NB4 (cell line): ENCODE data around the gene FKBP4.

Source experiments
- DNase-seq: peaks from one replicate; pipeline ENCODE4 v3.0.0; 2010; ENCODE audit warnings: low read depth
- H3K4me3 ChIP-seq: one replicate; pipeline ENCODE4 v1.5.1; 2011; ENCODE audit warnings: mild to moderate bottlenecking, low read depth, low read length, moderate library complexity
- CTCF ChIP-seq: IDR thresholded peaks from one replicate; pipeline ENCODE4 v1.5.1; 2012; ENCODE audit warnings: low read depth, low read length
- MAX ChIP-seq: IDR thresholded peaks from 2 replicates; pipeline ENCODE4 v1.6.1; 2011; ENCODE audit warnings: low read depth, low read length
- MYC ChIP-seq: IDR thresholded peaks from 2 replicates; pipeline ENCODE4 v1.6.1; 2011; ENCODE audit warnings: low read depth, low read length
- POLR2A ChIP-seq: IDR thresholded peaks from 2 replicates; pipeline ENCODE4 v1.6.1; 2011; ENCODE audit warnings: mild to moderate bottlenecking; ENCODE audit not compliant: insufficient read length; ENCODE audit errors: extremely low read depth

The FKBP4 gene

GRCh38 chr12:2772370-2772769 lies 22.4 kb upstream of the FKBP4 start:
- no peak overlapping the region for H3K4me3 ChIP-seq
- no peak for DNase-seq
- TF ChIP-seq MAX (no peak), POLR2A (no peak), MYC (no peak), CTCF (no peak)

GRCh38 chr12:2773199-2773875 lies 21.4 kb upstream of the FKBP4 start:
- no peak for TF ChIP-seq MYC
- TF ChIP-seq MAX, result no peak
- TF ChIP-seq POLR2A, result no peak
- no peak for TF ChIP-seq CTCF
- no peak for DNase-seq

GRCh38 chr12:2775431-2775830 lies 19.3 kb upstream of the FKBP4 start:
- no peak for TF ChIP-seq MAX
- no peak for DNase-seq
- no peak overlapping the region for H3K4me3 ChIP-seq

More at GRCh38 chr12:2773199-2773875, 21.4 kb upstream of the FKBP4 start:
- H3K4me3 ChIP-seq, result no peak overlapping the region

GRCh38 chr12:2776129-2776806 lies 18.5 kb upstream of the FKBP4 start:
- DNase-seq, result no peak
- TF ChIP-seq MYC, result no peak
- TF ChIP-seq POLR2A, result no peak
- TF ChIP-seq CTCF, result no peak
- no peak for TF ChIP-seq MAX
- no peak overlapping the region for H3K4me3 ChIP-seq

- no peak for TF ChIP-seq POLR2A
- no peak for TF ChIP-seq MYC
- no peak for TF ChIP-seq CTCF
- no peak for TF ChIP-seq MAX
Observed at GRCh38 chr12:2779281-2779680, 15.5 kb upstream of the FKBP4 start.

GRCh38 chr12:2783936-2784600 lies 10.7 kb upstream of the FKBP4 start:
- peak; percentile 49 for DNase-seq
- no peak overlapping the region for H3K4me3 ChIP-seq
- TF ChIP-seq MAX (no peak), CTCF (peak; percentile 85)

More at GRCh38 chr12:2779281-2779680, 15.5 kb upstream of the FKBP4 start:
- peak; percentile 54 for DNase-seq
- H3K4me3 ChIP-seq, result no peak overlapping the region
